GM12878 (cell line): ENCODE data around the gene ITPRIPL2. TPM values are rescaled to one million over a fixed set of nuclear protein-coding genes. Genes with fewer than 3 reads are reported as not detected.

Experiments
- ATAC-seq: fragments of 200-7000 bp; cut with Tn5 transposase; 3 replicates; pipeline ENCODE4 v1.9.1; 2020; ENCODE audit warnings: mild to moderate bottlenecking, moderate library complexity
- BruUV-seq: library from RNA; stranded (reverse); fragments of 400-500 nt; replicated peaks from 2 replicates; lab custom pipeline; 2021; lab: Mats Ljungman, UMichigan
- CTCF ChIA-PET: fragments of 300-600 bp; sonication (Branson Sonifier 250); formaldehyde crosslinking; extraction: SDS; loops from one replicate; lab custom pipeline; 2021; ENCODE audit warnings: inconsistent platforms; lab: Yijun Ruan, JAX
- POLR2A ChIA-PET: fragments of 350-600 bp; formaldehyde crosslinking; extraction: SDS; loops from one replicate; lab custom pipeline; 2021; ENCODE audit warnings: inconsistent platforms; lab: Charles Lee
- RAD21 ChIA-PET: fragments of 300-600 bp; sonication (Branson Sonifier 250); formaldehyde crosslinking; loops from one replicate; lab custom pipeline; 2023; ENCODE audit warnings: antibody characterized with exemption; ENCODE audit not compliant: unreplicated experiment; lab: Charles Lee
- SMC1A ChIA-PET: fragments of 300-600 bp; sonication (Branson Sonifier 250); formaldehyde crosslinking; loops from one replicate; lab custom pipeline; 2023; ENCODE audit not compliant: unreplicated experiment, uncharacterized antibody; lab: Charles Lee
- DNase-seq: peaks from one replicate; pipeline ENCODE4 v3.0.0-alpha.2; 2011; ENCODE audit warnings: low read depth, low spot score
- FAIRE-seq: peaks from 3 replicates; lab custom pipeline; 2011; peaks lifted over from hg19 to GRCh38; lab: Jason Lieb, UNC
- H2AFZ ChIP-seq: 2 replicates; pipeline ENCODE4 v1.6.0; 2011; ENCODE audit warnings: low read depth, low read length, control low read depth; ENCODE audit not compliant: control insufficient read depth
- H3K27ac ChIP-seq: 2 replicates; pipeline ENCODE4 v1.5.1; 2011; ENCODE audit warnings: control low read depth; ENCODE audit not compliant: control insufficient read depth, insufficient read depth
- H3K27me3 ChIP-seq, 2 experiments: replicated peaks in 1 of 2; 2 replicates each; pipeline versions ENCODE4 v1.6.0 to v1.6.1; 2011; ENCODE audit warnings: low read length in 1 of 2; ENCODE audit not compliant: control insufficient read depth in 2 of 2, insufficient read depth in 2 of 2
- H3K36me3 ChIP-seq, 2 experiments: 2 replicates each; pipeline ENCODE4 v1.5.1; 2011; ENCODE audit warnings: low read length in 1 of 2; ENCODE audit not compliant: control insufficient read depth in 2 of 2, insufficient read depth in 2 of 2
- H3K4me1 ChIP-seq: 2 replicates; pipeline ENCODE4 v1.6.1; 2011; ENCODE audit warnings: mild to moderate bottlenecking, low read length, moderate library complexity, mixed read lengths; ENCODE audit not compliant: control insufficient read depth, insufficient read depth
- H3K4me2 ChIP-seq: 2 replicates; pipeline ENCODE4 v1.6.0; 2011; ENCODE audit warnings: control low read depth; ENCODE audit not compliant: control insufficient read depth, insufficient read depth
- H3K4me3 ChIP-seq: fragments of 200-600 bp; sonication (generic); 2 replicates; pipeline ENCODE4 v1.5.1; 2016
- H3K79me2 ChIP-seq: 2 replicates; pipeline ENCODE4 v1.6.0; 2011; ENCODE audit warnings: low read length; ENCODE audit not compliant: control insufficient read depth, insufficient read depth
- H3K9ac ChIP-seq: 2 replicates; pipeline ENCODE4 v1.8.0; 2011; ENCODE audit warnings: low read length, control low read depth, mixed read lengths; ENCODE audit not compliant: control insufficient read depth, insufficient read depth
- H3K9me3 ChIP-seq: replicated peaks from 3 replicates; pipeline ENCODE4 v1.5.1; 2011; ENCODE audit warnings: mild to moderate bottlenecking, low read length; ENCODE audit not compliant: control insufficient read depth, insufficient read depth
- H4K20me1 ChIP-seq: 2 replicates; pipeline ENCODE4 v1.6.0; 2011; ENCODE audit not compliant: control insufficient read depth, insufficient read depth
- EP300 ChIP-seq, 2 experiments: fragments of 150-350 bp in 1 of 2; IDR thresholded peaks; 2 replicates each; pipeline ENCODE4 v1.6.1; 2011 to 2012; ENCODE audit warnings: low read depth in 2 of 2, low read length in 2 of 2, borderline replicate concordance in 1 of 2, improper control_type of control experiment in 1 of 2, inconsistent platforms in 1 of 2; ENCODE audit not compliant: control insufficient read depth in 1 of 2
- HDAC6 ChIP-seq: fragments of 200-600 bp; sonication (generic); IDR thresholded peaks from one replicate; pipeline ENCODE4 v1.8.0; 2017; ENCODE audit warnings: antibody characterized with exemption; ENCODE audit not compliant: unreplicated experiment
- IRF3 ChIP-seq: fragments of 450-650 bp; IDR thresholded peaks from 2 replicates; pipeline ENCODE4 v1.6.1; 2014; ENCODE audit warnings: mild to moderate bottlenecking
- NBN ChIP-seq: fragments of 450-650 bp; IDR thresholded peaks from 2 replicates; pipeline ENCODE4 v1.6.1; 2016
- NFYB ChIP-seq: IDR thresholded peaks from 2 replicates; pipeline ENCODE4 v1.6.1; 2011; ENCODE audit warnings: low read depth, mild to moderate bottlenecking, low read length, improper control_type of control experiment, moderate library complexity; ENCODE audit not compliant: insufficient read depth
- PAX5 ChIP-seq: IDR thresholded peaks from 2 replicates; pipeline ENCODE4 v1.6.1; 2011; ENCODE audit warnings: low read depth, low read length, borderline replicate concordance
- RAD51 ChIP-seq: fragments of 450-650 bp; IDR thresholded peaks from 2 replicates; pipeline ENCODE4 v1.6.1; 2016; ENCODE audit warnings: moderate library complexity, mild to moderate bottlenecking, inconsistent platforms
- REST ChIP-seq: IDR thresholded peaks from 2 replicates; pipeline ENCODE4 v1.6.1; 2012; ENCODE audit warnings: mild to moderate bottlenecking, low read depth, low read length
- SREBF2 ChIP-seq: IDR thresholded peaks from 2 replicates; pipeline ENCODE4 v1.6.1; 2012; ENCODE audit warnings: mild to moderate bottlenecking, low read length
- ZNF384 ChIP-seq: IDR thresholded peaks from 2 replicates; pipeline ENCODE4 v1.6.1; 2012; ENCODE audit warnings: low read depth, mild to moderate bottlenecking, low read length, improper control_type of control experiment, borderline replicate concordance
- ZNF622 ChIP-seq: fragments of 450-650 bp; IDR thresholded peaks from 2 replicates; pipeline ENCODE4 v1.6.1; 2017; ENCODE audit warnings: mild to moderate bottlenecking, inconsistent platforms
- ZZZ3 ChIP-seq: IDR thresholded peaks from 2 replicates; pipeline ENCODE4 v1.6.1; 2011; ENCODE audit warnings: low read depth; ENCODE audit not compliant: control insufficient read depth, insufficient read length
- WGBS: methylation state at CpG from one replicate; pipeline ENCODE4 v1.1.6; 2016; ENCODE audit warnings: low lambda C conversion rate; ENCODE audit not compliant: insufficient replicate concordance, insufficient coverage; ENCODE audit errors: missing lambda C conversion rate; 5-methylcytosine and 5-hydroxymethylcytosine counted together
- in situ Hi-C: fragments of 300-500 bp; cut with MboI; formaldehyde crosslinking; loops from 9 replicates; pipeline ENCODE4 v1.14.3; 2018; ENCODE audit warnings: mixed read lengths
- intact Hi-C: fragments of 100-400 bp; cut with micrococcal nuclease; formaldehyde crosslinking; loops from one replicate; pipeline ENCODE4 v1.14.2; 2022; ENCODE audit not compliant: unreplicated experiment
- polyA plus RNA-seq, 11 experiments: library from polyadenylated mRNA; depleted of rRNA in 4 of 11; unstranded in 6 of 11; stranded (reverse) in 5 of 11; fragments of >200 nt; fragmentation: Nextera tagmentation in 4 of 11; fragmentation: Illumina TruSeq in 1 of 11; extraction: Ambion mirVana in 4 of 11; extraction: Trizol in 1 of 11; gene quantifications; 1 replicate in 1 of 11; 2 replicates in 10 of 11; pipeline versions ENCODE4 v1.2.1 to v1.2.3, GENCODE V29; 2011 to 2016; ENCODE audit warnings: inconsistent platforms in 2 of 11, missing spikeins in 2 of 11, low read depth in 1 of 11
- total RNA-seq, 4 experiments: library from RNA; depleted of rRNA in 3 of 4; stranded (reverse); fragments of >200 nt in 3 of 4; fragmentation: Illumina TruSeq in 1 of 4; extraction: Trizol in 1 of 4; gene quantifications; 2 replicates each; pipeline versions ENCODE4 v1.2.1 to v1.2.3, GENCODE V29; 2013 to 2021
- TF ChIP-seq, protein P1 (sequence below): fragments of 450-650 bp; IDR thresholded peaks from 2 replicates; pipeline ENCODE4 v1.6.1; 2017; ENCODE audit warnings: mild to moderate bottlenecking, moderate library complexity

The ITPRIPL2 gene
- total and polyA plus RNA-seq, 10 of the 15 experiments (the other 5 are each of a cell fraction or from before 2014, with no cell fraction given), result 0.48 to 14.3 (median 3.5) TPM

DNA sequence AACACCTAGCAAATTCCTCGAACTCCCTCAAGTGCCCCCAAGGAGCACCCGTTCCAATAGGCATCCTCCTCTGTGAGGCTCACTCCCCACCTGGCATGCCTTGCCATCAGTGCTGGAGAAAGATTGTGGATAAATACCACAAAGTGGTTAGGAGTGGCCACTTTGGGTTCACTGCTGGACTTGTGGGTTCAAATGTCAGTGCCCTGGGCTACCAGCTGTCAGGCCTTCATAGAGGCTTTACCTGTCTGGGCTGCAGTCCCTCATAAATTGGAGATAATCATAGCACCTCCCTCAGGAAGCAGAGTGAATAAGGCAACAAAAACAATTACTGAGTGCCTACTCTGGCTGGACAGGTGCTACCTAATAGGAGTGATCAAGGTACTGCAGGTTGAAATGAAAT, 52.7 kb downstream of the ITPRIPL2 start (continued):
- TF ChIP-seq ZZZ3 (no peak), RAD51 (no peak), NFYB (no peak)
- TF ChIP-seq, all 136 proteins: peak for 3

DNA sequence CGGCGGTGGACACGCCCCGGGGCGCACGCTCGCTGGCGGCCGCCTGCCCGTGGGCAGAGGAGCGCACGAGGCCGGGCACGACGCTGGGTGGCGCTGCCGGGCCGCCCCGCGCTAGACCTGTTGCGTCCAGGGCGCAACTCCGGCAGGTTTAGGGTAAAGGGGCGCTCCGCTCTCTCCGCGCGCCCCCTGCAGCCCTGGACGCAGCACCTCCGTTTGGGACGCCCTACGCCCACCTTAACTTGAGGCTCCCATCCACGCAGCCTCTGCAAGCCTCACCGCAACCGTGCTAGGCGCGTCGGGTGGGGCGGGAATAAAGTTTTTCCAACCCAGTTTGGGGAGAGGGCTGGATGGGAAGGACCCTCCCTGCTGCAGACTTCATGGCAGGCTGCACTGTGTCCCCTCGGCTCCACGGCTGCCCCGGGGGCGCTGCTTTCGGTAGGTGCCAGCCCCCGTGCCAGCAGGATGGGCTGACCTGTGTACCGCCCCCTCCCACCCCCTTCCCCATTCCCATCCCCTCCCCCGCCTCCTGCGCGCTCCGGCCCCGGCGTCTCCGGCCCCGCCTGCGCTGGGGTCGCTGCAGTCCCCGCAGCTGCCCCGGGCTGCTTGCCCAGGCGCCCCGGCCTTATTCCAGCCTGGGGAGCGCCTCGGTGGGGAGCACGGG, 54.1 kb downstream of the ITPRIPL2 start, which contains the start of gene SYT17:
Gene SYT17, plus strand, starts transcription at position 531 of the 661 bp plus-strand sequence. CDS start 407 bp downstream, outside the sequence.
- no peak for FAIRE-seq
- peak within 1 kb of the TSS; percentile 48 for H2AFZ ChIP-seq
- ChIA-PET CTCF (interaction anchor here (0.8 to 1.2 kb wide), 2 partner anchors 10 to 84 kb away, joined by 3 to 5 read pairs; no protein-coding TSS in a partner anchor), POLR2A (no interaction called here), RAD21 (no interaction called here), SMC1A (interaction anchor here (1.0 kb wide), 1 partner anchor 75 kb away, joined by 3 read pairs; no protein-coding TSS in a partner anchor)
- no peaks in the 10 kb centered on the region for H3K79me2 ChIP-seq
- H3K9ac ChIP-seq, result no peak within 1 kb of the TSS
- H3K4me3 ChIP-seq, result peak within 1 kb of the TSS; percentile 21; the same call in 1 of the 2 replicates
- WGBS, result 2% methylated on average over 52 of the region's 63 CpGs
- DNase-seq, result no peak
- peak within 1 kb of the TSS; percentile 61 for H3K4me2 ChIP-seq
- ATAC-seq, result peak; percentile 98
- intact Hi-C loops (loop anchor here (1.0 to 10.0 kb wide), 4 partner anchors 43 to 337 kb away; no protein-coding TSS in a partner anchor), in situ Hi-C loops (no loop called here)
- H3K4me1 ChIP-seq, result no peaks in the 10 kb centered on the region
- H3K27me3 ChIP-seq, result no peaks in the 10 kb centered on the region; a peak in 1 of 4 replicates
- H4K20me1 ChIP-seq, result no peaks in the 10 kb centered on the region
- no peaks in the 10 kb centered on the region for H3K9me3 ChIP-seq
- H3K36me3 ChIP-seq, result no peaks in the 10 kb centered on the region
- H3K27ac ChIP-seq, result no peak within 1 kb of the TSS
- no TSS peak for BruUV-seq
- TF ChIP-seq ZNF622 (no peak), REST (no peak), EP300 (IDR thresholded peaks at IDR 0.05; ENCODE audit: borderline replicate concordance in 1 of 2, control insufficient read depth in 1 of 2, low read depth in 2 of 2, low read length in 2 of 2) (no peak), NBN (no peak), ZNF384 (no peak), SREBF2 (no peak), HDAC6 (peak; percentile 83), PAX5 (peak; percentile 75; the same call in 1 of the 2 replicates), IRF3 (no peak)
- TF ChIP-seq, protein P1, sequence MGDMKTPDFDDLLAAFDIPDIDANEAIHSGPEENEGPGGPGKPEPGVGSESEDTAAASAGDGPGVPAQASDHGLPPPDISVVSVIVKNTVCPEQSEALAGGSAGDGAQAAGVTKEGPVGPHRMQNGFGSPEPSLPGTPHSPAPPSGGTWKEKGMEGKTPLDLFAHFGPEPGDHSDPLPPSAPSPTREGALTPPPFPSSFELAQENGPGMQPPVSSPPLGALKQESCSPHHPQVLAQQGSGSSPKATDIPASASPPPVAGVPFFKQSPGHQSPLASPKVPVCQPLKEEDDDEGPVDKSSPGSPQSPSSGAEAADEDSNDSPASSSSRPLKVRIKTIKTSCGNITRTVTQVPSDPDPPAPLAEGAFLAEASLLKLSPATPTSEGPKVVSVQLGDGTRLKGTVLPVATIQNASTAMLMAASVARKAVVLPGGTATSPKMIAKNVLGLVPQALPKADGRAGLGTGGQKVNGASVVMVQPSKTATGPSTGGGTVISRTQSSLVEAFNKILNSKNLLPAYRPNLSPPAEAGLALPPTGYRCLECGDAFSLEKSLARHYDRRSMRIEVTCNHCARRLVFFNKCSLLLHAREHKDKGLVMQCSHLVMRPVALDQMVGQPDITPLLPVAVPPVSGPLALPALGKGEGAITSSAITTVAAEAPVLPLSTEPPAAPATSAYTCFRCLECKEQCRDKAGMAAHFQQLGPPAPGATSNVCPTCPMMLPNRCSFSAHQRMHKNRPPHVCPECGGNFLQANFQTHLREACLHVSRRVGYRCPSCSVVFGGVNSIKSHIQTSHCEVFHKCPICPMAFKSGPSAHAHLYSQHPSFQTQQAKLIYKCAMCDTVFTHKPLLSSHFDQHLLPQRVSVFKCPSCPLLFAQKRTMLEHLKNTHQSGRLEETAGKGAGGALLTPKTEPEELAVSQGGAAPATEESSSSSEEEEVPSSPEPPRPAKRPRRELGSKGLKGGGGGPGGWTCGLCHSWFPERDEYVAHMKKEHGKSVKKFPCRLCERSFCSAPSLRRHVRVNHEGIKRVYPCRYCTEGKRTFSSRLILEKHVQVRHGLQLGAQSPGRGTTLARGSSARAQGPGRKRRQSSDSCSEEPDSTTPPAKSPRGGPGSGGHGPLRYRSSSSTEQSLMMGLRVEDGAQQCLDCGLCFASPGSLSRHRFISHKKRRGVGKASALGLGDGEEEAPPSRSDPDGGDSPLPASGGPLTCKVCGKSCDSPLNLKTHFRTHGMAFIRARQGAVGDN, result no peak
